Parathyroid adenoma (tissue), 2 donors: Measurements from ENCODE around the gene CIT.

Source experiments
- H2AFZ ChIP-seq: fragments of 300-600 bp; sonication (generic); one replicate; pipeline ENCODE4 v1.7.0; 2017; ENCODE audit warnings: antibody characterized with exemption, mild to moderate bottlenecking
- H3K27ac ChIP-seq: fragments of 300-600 bp; sonication (generic); one replicate; pipeline ENCODE4 v1.7.0; 2017
- H3K27me3 ChIP-seq: fragments of 300-600 bp; sonication (generic); one replicate; pipeline ENCODE4 v1.7.0; 2017; ENCODE audit warnings: low read length; ENCODE audit not compliant: control insufficient read depth, insufficient read depth
- H3K36me3 ChIP-seq: fragments of 300-600 bp; sonication (generic); one replicate; pipeline ENCODE4 v1.7.0; 2017; ENCODE audit warnings: low read length; ENCODE audit not compliant: control insufficient read depth, insufficient read depth
- H3K4me1 ChIP-seq: fragments of 300-600 bp; sonication (generic); one replicate; pipeline ENCODE4 v1.7.0; 2017; ENCODE audit warnings: control low read depth
- H3K4me2 ChIP-seq: fragments of 300-600 bp; sonication (generic); one replicate; pipeline ENCODE4 v1.7.0; 2017; ENCODE audit warnings: low read length
- H3K4me3 ChIP-seq: fragments of 300-600 bp; sonication (generic); one replicate; pipeline ENCODE4 v1.7.0; 2017; ENCODE audit warnings: low read depth, low read length
- H3K79me2 ChIP-seq: fragments of 300-600 bp; sonication (generic); one replicate; pipeline ENCODE4 v1.7.0; 2017; ENCODE audit warnings: control low read depth
- H3K9ac ChIP-seq: fragments of 300-600 bp; sonication (generic); one replicate; pipeline ENCODE4 v1.7.0; 2017; ENCODE audit warnings: mild to moderate bottlenecking
- H3K9me3 ChIP-seq: fragments of 300-600 bp; sonication (generic); one replicate; pipeline ENCODE4 v1.7.0; 2017; ENCODE audit warnings: low read length; ENCODE audit not compliant: control insufficient read depth
- CTCF ChIP-seq: fragments of 300-600 bp; sonication (generic); IDR thresholded peaks from one replicate; pipeline ENCODE4 v1.7.0; 2017; ENCODE audit warnings: antibody characterized with exemption, mild to moderate bottlenecking
- donor health status: primary hyperparathyroidism.

Gene CIT

GRCh38 chr12:119700078-119700477, 177.0 kb downstream of the CIT start:
- H3K79me2 ChIP-seq, result no peaks in the 10 kb centered on the region
- H3K27ac ChIP-seq, result no peak overlapping the region
- H3K27me3 ChIP-seq, result no peaks in the 10 kb centered on the region
- peak overlapping the region; percentile 65 for H2AFZ ChIP-seq
- H3K9me3 ChIP-seq, result no peaks in the 10 kb centered on the region
- H3K36me3 ChIP-seq, result no peaks in the 10 kb centered on the region
- no peak overlapping the region for H3K4me3 ChIP-seq
- no peak overlapping the region for H3K4me2 ChIP-seq
- TF ChIP-seq CTCF, result no peak
- H3K4me1 ChIP-seq, result no peaks in the 10 kb centered on the region
- no peak overlapping the region for H3K9ac ChIP-seq

DNA sequence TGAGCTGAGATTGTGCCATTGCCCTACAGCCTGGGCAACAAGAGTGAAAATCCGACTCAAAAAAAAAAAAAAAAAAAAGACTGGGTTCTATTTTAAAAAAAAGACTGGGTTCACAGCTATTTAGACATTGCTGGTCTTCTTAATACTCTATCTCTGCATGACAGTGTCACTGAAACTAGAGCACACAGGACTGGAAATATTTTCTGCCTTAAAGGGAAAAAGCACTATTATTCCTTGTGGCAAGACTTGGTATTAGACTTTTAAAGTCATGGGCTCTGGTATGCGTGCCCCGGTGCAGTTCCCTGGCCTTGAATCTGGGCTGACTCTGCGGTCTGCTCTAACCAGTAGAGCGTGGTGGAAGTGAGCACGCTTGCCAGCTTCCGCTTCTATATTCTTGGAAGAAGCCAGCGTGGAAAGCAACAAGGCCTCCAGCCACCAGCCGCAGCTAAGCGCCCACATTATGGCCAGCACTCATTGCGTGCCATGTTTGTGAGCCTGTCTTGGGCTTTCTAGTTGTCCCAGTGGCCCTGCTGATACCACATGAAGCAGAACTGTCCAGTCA, 177.8 kb downstream of the CIT start:
- Histone ChIP-seq H3K4me2 (no peak overlapping the region), H3K4me3 (no peak overlapping the region), H3K9me3 (no peaks in the 10 kb centered on the region), H3K27ac (peak overlapping the region; percentile 40), H3K27me3 (no peaks in the 10 kb centered on the region), H3K9ac (no peak overlapping the region), H2AFZ (peak overlapping the region; percentile 65), H3K4me1 (no peaks in the 10 kb centered on the region), H3K79me2 (no peaks in the 10 kb centered on the region), H3K36me3 (no peaks in the 10 kb centered on the region)
- no peak for TF ChIP-seq CTCF

DNA sequence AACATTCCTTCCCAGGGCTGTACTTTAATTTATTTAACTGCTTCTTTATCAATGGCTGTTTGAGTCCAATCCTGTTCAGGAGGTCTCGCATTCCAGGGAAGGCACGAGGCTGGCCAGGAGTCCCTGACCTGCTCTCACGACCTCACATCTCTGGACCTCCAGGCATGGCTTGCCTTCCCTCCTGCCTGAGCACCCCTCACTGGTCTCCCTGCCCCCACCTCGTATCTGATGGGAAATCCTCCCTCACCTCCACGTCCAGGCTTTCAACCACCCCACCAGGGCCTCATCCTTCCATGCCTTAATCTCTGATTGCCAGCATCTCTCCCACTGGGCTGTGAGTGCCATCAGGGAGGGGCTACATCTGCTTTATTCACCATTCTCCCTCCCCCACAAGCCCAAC, 180.2 kb downstream of the CIT start:
- Histone ChIP-seq H3K27me3 (no peaks in the 10 kb centered on the region), H3K4me1 (peaks cover 16% of the 10 kb centered on the region), H3K27ac (no peak overlapping the region), H3K9me3 (no peaks in the 10 kb centered on the region), H3K9ac (no peak overlapping the region), H3K4me2 (no peak overlapping the region), H2AFZ (no peak overlapping the region), H3K4me3 (no peak overlapping the region), H3K36me3 (no peaks in the 10 kb centered on the region), H3K79me2 (no peaks in the 10 kb centered on the region)
- no peak for TF ChIP-seq CTCF

DNA sequence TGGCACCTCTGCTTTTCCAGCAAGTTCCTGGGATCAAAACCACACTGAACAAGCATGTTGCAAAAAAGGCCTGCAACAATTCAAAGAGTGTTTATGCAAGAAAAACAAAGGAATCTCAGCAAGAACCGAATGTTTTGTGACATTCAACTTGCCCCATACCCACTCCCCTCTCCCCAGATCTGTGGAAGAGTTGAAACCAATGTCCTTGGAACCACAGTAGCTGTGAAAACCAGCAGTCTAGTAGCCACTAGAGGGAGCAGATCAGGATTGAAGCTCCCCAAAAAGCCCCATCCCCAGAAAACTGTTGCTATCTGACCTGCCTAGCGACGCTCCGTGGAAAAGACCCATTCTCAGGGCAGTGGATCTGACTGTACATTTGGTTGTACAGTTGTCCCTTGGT, 182.1 kb downstream of the CIT start:
- no peaks in the 10 kb centered on the region for H3K36me3 ChIP-seq
- peaks cover 16% of the 10 kb centered on the region for H3K4me1 ChIP-seq
- H3K79me2 ChIP-seq, result no peaks in the 10 kb centered on the region
- no peak overlapping the region for H2AFZ ChIP-seq
- H3K27me3 ChIP-seq, result no peaks in the 10 kb centered on the region
- H3K9me3 ChIP-seq, result no peaks in the 10 kb centered on the region
- H3K27ac ChIP-seq, result no peak overlapping the region
- H3K4me3 ChIP-seq, result no peak overlapping the region
- TF ChIP-seq CTCF, result peak; percentile 45
- H3K4me2 ChIP-seq, result no peak overlapping the region
- no peak overlapping the region for H3K9ac ChIP-seq

DNA sequence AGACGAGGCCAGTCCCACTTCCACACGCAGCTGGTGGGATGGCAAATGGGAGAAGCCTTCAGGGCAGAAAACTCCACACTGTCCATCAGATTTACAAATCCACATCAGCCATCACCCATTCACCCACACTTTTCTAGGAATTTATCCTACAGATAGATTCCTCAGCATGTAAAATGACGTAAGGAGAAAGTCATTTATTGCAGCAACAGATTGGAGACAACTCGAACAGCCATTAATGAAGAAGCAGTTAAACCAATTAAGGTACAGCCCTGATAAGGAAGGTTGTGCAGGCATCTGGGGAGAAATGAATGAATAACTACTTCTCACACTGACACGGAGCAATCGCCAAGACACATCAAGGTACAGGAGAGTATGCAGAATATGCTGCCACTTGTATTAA, 183.0 kb downstream of the CIT start:
- Histone ChIP-seq H3K4me2 (no peak overlapping the region), H3K27ac (peak overlapping the region; percentile 50), H3K36me3 (no peaks in the 10 kb centered on the region), H2AFZ (no peak overlapping the region), H3K4me1 (peaks cover 16% of the 10 kb centered on the region), H3K9me3 (no peaks in the 10 kb centered on the region), H3K79me2 (no peaks in the 10 kb centered on the region), H3K27me3 (no peaks in the 10 kb centered on the region), H3K4me3 (no peak overlapping the region), H3K9ac (no peak overlapping the region)
- no peak for TF ChIP-seq CTCF
